Kidney (tissue), 14 donors: ENCODE measurements around the gene PLN. TPM values are rescaled to one million over a fixed set of nuclear protein-coding genes. Genes with fewer than 3 reads are reported as not detected.

ENCODE experiments used
- DNase-seq, 5 donors: peaks; one replicate each; pipeline ENCODE4 v3.0.0-alpha.2; 2013 to 2020
- FAIRE-seq: peaks from 2 replicates; lab custom pipeline; 2012; peaks lifted over from hg19 to GRCh38; lab: Jason Lieb, UNC
- H3K27ac ChIP-seq, 2 donors: one replicate each; pipeline ENCODE4 v1.7.0; 2013; ENCODE audit warnings: low read depth in 2 of 2, low read length in 2 of 2, inconsistent platforms in 1 of 2
- H3K27me3 ChIP-seq: one replicate; pipeline ENCODE4 v1.7.1; 2013; ENCODE audit warnings: low read length, inconsistent platforms; ENCODE audit not compliant: control insufficient read depth, insufficient read depth
- H3K36me3 ChIP-seq, 3 donors: one replicate each; pipeline versions ENCODE4 v1.7.0 to v1.7.1; 2013; ENCODE audit warnings: low read length in 3 of 3, control low read depth in 1 of 3, inconsistent platforms in 1 of 3; ENCODE audit not compliant: insufficient read depth in 3 of 3, control insufficient read depth in 2 of 3
- H3K4me1 ChIP-seq, 3 donors: one replicate each; pipeline versions ENCODE4 v1.7.0 to v1.7.1; 2013; ENCODE audit warnings: low read length in 3 of 3, inconsistent platforms in 1 of 3, low read depth in 1 of 3; ENCODE audit not compliant: control insufficient read depth in 2 of 3, insufficient read depth in 2 of 3
- H3K4me3 ChIP-seq, 3 donors: one replicate each; pipeline versions ENCODE4 v1.7.0 to v1.8.1; 2013; ENCODE audit warnings: low read length in 3 of 3, control low read depth in 1 of 3, inconsistent platforms in 1 of 3
- H3K9ac ChIP-seq, 3 donors: one replicate each; pipeline versions ENCODE4 v1.7.0 to v1.7.1; 2013; ENCODE audit warnings: low read length in 3 of 3, control low read depth in 1 of 3, inconsistent platforms in 1 of 3
- H3K9me3 ChIP-seq, 3 donors: one replicate each; pipeline versions ENCODE4 v1.7.0 to v1.7.1; 2013; ENCODE audit warnings: low read length in 3 of 3, control low read depth in 1 of 3, inconsistent platforms in 1 of 3; ENCODE audit not compliant: control insufficient read depth in 2 of 3, insufficient read depth in 1 of 3
- intact Hi-C: fragments of 100-400 bp; cut with DNase I; formaldehyde crosslinking; loops from one replicate; pipeline ENCODE4 v1.11.1; 2022
- polyA plus RNA-seq: library from polyadenylated mRNA; stranded (reverse); fragments of 350-450 nt; fragmentation: Illumina TruSeq; extraction: RNeasy Lipid Tissue Mini Kit (QIAGEN cat#74804); gene quantifications from one replicate; pipeline ENCODE4 v1.2.3, GENCODE V29; 2014; ENCODE audit warnings: low read depth, low replicate concordance; ENCODE audit not compliant: insufficient read depth
- total RNA-seq: library from RNA; stranded (reverse); fragmentation: NEBNext Ultra II Directional; extraction: Animal tissue kit (Norgen Biotek cat#: 25700); gene quantifications from one replicate; pipeline ENCODE4 v1.2.1, GENCODE V29; 2021
- TF ChIP-seq, protein P1 (sequence below): IDR thresholded peaks from 3 replicates; pipeline ENCODE4 v1.5.1; 2012; ENCODE audit warnings: mild to moderate bottlenecking, moderate library complexity, borderline replicate concordance; ENCODE audit not compliant: insufficient read depth; ENCODE audit errors: extremely low read depth
- donor health status: control.
- donor health status: control.
- donor health status: control.
- donor health status: control.
- donor health status: control.
- donor health status: DM: yes; HTN: yes; CAD: no.
- donor health status: Normal renal cell carcinoma (clear cell type).

Gene PLN
- total and polyA plus RNA-seq, 2 donors from 2014 or later: 22.7 to 47.2 TPM

- intact Hi-C loops: no loop called here
Observed at GRCh38 chr6:118581489-118581959, 33.4 kb downstream of the PLN start.

DNA sequence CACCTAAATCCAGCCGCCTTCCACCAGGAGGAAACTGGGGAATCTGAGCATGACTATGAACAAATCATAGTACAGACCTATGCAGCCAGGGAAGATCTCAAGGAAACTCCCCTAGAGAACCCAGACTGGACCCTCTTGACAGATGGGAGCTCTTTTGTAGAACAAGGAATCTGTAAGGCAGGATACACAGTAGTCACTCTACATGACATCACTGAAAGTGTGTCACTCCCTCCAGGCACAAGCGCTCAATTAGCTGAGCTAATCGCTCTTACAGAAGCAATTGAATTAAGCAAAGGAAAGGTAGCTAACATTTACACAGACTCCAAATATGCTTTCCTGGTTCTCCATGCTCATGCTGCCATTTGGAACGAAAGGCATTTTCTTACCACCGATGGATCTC lies 36.8 kb downstream of the PLN start:
- TF ChIP-seq, protein P1, sequence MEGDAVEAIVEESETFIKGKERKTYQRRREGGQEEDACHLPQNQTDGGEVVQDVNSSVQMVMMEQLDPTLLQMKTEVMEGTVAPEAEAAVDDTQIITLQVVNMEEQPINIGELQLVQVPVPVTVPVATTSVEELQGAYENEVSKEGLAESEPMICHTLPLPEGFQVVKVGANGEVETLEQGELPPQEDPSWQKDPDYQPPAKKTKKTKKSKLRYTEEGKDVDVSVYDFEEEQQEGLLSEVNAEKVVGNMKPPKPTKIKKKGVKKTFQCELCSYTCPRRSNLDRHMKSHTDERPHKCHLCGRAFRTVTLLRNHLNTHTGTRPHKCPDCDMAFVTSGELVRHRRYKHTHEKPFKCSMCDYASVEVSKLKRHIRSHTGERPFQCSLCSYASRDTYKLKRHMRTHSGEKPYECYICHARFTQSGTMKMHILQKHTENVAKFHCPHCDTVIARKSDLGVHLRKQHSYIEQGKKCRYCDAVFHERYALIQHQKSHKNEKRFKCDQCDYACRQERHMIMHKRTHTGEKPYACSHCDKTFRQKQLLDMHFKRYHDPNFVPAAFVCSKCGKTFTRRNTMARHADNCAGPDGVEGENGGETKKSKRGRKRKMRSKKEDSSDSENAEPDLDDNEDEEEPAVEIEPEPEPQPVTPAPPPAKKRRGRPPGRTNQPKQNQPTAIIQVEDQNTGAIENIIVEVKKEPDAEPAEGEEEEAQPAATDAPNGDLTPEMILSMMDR: no peak
- no peak for DNase-seq
- no peaks in the 10 kb centered on the region for H3K27me3 ChIP-seq
- intact Hi-C loops: no loop called here
- no peak for FAIRE-seq
- peaks cover 0 to 11% (median 4%) of the 10 kb centered on the region in 3 donors for H3K4me1 ChIP-seq
- H3K4me3 ChIP-seq: no peak overlapping the region
- H3K36me3 ChIP-seq: no peaks in the 10 kb centered on the region
- H3K9ac ChIP-seq: no peak overlapping the region
- H3K9me3 ChIP-seq: no peaks in the 10 kb centered on the region
- no peak overlapping the region for H3K27ac ChIP-seq

More at GRCh38 chr6:118581489-118581959, 33.4 kb downstream of the PLN start:
- Histone ChIP-seq H3K36me3 (no peaks in the 10 kb centered on the region), H3K27me3 (no peaks in the 10 kb centered on the region), H3K4me1 (peaks cover 0 to 2% (median under 1%) of the 10 kb centered on the region in 3 donors), H3K4me3 (no peak overlapping the region), H3K9ac (no peak overlapping the region), H3K9me3 (peaks cover 0 to 9% (median 0%) of the 10 kb centered on the region in 3 donors), H3K27ac (no peak overlapping the region)
- DNase-seq (no peak), FAIRE-seq (no peak)
- TF ChIP-seq, protein P1: no peak

DNA sequence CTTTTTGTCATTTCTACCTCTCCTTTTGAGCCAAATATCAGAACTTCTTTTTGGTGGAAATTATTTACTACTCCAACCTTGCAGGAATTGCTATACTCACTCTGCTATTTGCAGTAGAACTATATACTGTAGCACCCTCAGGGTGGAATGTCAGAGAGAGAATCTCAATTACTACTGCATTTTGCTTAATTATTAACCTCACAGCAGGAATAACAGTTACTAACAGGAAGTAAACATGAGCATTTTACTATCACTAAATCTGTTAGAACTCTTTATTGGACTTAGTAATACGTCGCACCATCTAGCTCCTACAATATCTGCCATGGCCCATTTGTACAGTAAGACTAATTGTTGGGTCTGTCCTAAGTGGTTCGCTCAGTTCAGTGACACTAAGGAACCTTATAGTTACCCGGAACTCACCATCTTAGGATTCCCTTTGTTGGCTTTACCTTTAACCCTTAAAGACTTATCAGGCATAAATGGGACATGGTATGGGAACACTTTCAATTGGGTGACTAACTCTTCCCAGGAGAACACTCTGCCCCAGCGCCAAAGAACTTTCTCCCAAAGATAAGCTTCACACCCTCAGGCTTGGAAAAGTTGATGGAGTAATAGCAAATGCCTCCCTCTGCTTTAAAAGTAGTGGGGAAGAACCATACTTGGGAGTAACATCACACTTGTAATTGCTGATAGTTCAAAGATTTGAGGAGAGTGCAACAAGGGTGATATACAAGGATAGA lies 38.8 kb downstream of the PLN start:
- DNase-seq: peak in 2 of 5 donors; percentile 44 to 55
- H3K27me3 ChIP-seq: no peaks in the 10 kb centered on the region
- TF ChIP-seq, protein P1: no peak
- no peak overlapping the region for H3K9ac ChIP-seq
- H3K9me3 ChIP-seq: no peaks in the 10 kb centered on the region
- no peak overlapping the region for H3K27ac ChIP-seq
- peak overlapping the region in 1 of 3 donors; percentile 7 for H3K4me3 ChIP-seq
- intact Hi-C loops: no loop called here
- H3K36me3 ChIP-seq: no peaks in the 10 kb centered on the region
- FAIRE-seq: no peak
- peaks cover 0 to 13% (median 4%) of the 10 kb centered on the region in 3 donors for H3K4me1 ChIP-seq
